Central memory CD8-positive, alpha-beta T cell (primary cell): ENCODE data around the gene IRAK3.

Experiments used
- ATAC-seq: fragments of 150-1000 bp; cut with Tn5 transposase; replicated peaks from 2 replicates; pipeline ENCODE4 v1.10.0; 2022; ENCODE audit warnings: mild to moderate bottlenecking, moderate FRiP score, moderate number of reproducible peaks; ENCODE audit not compliant: poor library complexity, severe bottlenecking; ENCODE audit errors: extremely low read depth
- DNase-seq, 2 donors: peaks; one replicate each; pipeline ENCODE4 v3.0.0; 2021; ENCODE audit warnings: low spot score in 2 of 2
- H3K27ac Mint-ChIP-seq: one replicate; pipeline ENCODE4 v1.8.0; 2022; ENCODE audit warnings: low read depth, mild to moderate bottlenecking, moderate library complexity, mixed read lengths
- H3K27me3 Mint-ChIP-seq: one replicate; pipeline ENCODE4 v1.8.0; 2022; ENCODE audit warnings: mixed read lengths
- H3K36me3 Mint-ChIP-seq: one replicate; pipeline ENCODE4 v1.8.0; 2022; ENCODE audit warnings: mild to moderate bottlenecking, moderate library complexity, mixed read lengths; ENCODE audit not compliant: insufficient read depth
- H3K4me1 Mint-ChIP-seq: one replicate; pipeline ENCODE4 v1.8.0; 2022; ENCODE audit warnings: mixed read lengths
- H3K4me3 Mint-ChIP-seq: one replicate; pipeline ENCODE4 v1.8.0; 2022; ENCODE audit warnings: mild to moderate bottlenecking, moderate library complexity, mixed read lengths
- H3K9me3 Mint-ChIP-seq: one replicate; pipeline ENCODE4 v1.8.0; 2022; ENCODE audit warnings: mixed read lengths

Gene IRAK3

DNA sequence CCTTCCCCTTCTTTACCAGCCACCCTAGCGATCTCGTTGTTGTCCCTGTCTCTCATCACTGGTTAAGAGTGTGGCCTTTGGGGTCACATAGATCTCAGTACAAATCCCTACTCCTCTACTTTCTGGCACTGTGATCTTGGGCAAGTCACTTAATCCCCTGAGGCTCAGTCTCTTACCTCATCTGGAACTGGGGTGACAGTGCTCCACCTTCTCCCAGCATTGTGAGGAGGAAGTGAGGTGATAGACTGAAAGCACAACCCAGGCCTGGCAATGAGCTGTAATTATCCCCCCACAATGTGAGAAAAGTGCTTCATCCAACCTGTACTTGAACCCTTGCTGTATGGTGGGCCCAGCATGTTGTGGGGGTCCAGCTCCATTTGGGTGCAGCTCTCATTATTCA is 48.0 kb downstream of the IRAK3 start:
- Mint-ChIP-seq H3K36me3 (peaks cover 3% of the 10 kb centered on the region), H3K9me3 (no peaks in the 10 kb centered on the region), H3K27me3 (peaks cover 89% of the 10 kb centered on the region), H3K4me1 (no peaks in the 10 kb centered on the region), H3K27ac (no peak overlapping the region), H3K4me3 (no peak overlapping the region)
- ATAC-seq: no peak
- DNase-seq: no peak

DNA sequence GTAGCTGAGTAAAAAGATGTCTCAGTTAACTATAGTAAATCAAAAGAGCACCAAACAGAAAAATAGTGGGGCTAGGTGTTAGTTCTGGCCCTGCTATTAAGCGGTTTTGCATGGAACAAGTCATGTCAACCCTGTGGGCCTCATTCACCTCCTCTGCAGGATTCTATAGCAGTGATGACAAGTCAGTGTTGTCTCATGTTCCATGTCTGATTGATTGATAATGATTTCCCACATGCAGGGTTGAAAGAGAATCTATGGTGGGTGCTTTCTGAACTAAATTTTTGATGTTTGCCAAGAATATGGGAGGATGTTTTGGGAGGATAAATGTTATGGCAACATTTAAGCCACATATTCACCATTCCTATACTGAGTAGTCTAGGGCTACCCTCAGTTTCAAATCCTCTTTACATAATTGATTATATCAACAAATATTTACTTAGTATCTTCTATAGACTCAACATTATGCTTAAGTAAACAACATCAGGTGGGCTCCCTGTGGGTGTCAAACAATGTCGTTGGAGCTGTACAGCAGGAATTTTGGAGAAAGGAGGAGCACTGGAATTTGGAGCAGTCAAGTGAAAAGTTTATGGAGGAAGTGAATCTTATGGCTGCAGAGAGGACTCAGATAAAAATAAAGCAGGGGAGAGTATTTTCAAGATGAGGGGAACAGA is 48.6 kb downstream of the IRAK3 start:
- H3K9me3 Mint-ChIP-seq: no peaks in the 10 kb centered on the region
- DNase-seq (no peak), ATAC-seq (no peak)
- H3K27me3 Mint-ChIP-seq: peaks cover 85% of the 10 kb centered on the region
- no peaks in the 10 kb centered on the region for H3K4me1 Mint-ChIP-seq
- no peak overlapping the region for H3K4me3 Mint-ChIP-seq
- H3K27ac Mint-ChIP-seq: no peak overlapping the region
- H3K36me3 Mint-ChIP-seq: peaks cover 3% of the 10 kb centered on the region

DNA sequence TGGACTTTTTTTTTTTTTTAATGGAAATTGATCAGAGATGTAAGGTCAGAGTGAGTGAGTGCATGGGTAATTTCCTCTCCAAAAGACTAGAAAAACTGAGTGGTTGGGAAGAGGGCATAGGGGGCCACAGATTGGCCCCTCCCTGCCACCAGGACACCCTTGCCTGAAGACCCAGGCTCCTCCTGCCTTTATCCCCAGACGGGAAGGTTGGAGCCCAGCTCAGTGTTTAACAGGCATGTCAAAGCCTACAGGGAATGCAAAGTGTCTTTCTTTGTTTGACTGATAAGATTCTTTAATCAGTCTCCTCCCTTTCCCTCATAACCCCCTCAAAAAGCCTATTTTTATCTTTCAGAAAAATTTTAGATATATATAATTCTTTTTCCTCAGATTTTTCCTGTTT is 50.3 kb downstream of the IRAK3 start:
- peaks cover 75% of the 10 kb centered on the region for H3K27me3 Mint-ChIP-seq
- H3K36me3 Mint-ChIP-seq: peaks cover 3% of the 10 kb centered on the region
- H3K4me1 Mint-ChIP-seq: no peaks in the 10 kb centered on the region
- H3K4me3 Mint-ChIP-seq: no peak overlapping the region
- ATAC-seq: no peak
- DNase-seq: no peak
- no peaks in the 10 kb centered on the region for H3K9me3 Mint-ChIP-seq
- H3K27ac Mint-ChIP-seq: no peak overlapping the region

DNA sequence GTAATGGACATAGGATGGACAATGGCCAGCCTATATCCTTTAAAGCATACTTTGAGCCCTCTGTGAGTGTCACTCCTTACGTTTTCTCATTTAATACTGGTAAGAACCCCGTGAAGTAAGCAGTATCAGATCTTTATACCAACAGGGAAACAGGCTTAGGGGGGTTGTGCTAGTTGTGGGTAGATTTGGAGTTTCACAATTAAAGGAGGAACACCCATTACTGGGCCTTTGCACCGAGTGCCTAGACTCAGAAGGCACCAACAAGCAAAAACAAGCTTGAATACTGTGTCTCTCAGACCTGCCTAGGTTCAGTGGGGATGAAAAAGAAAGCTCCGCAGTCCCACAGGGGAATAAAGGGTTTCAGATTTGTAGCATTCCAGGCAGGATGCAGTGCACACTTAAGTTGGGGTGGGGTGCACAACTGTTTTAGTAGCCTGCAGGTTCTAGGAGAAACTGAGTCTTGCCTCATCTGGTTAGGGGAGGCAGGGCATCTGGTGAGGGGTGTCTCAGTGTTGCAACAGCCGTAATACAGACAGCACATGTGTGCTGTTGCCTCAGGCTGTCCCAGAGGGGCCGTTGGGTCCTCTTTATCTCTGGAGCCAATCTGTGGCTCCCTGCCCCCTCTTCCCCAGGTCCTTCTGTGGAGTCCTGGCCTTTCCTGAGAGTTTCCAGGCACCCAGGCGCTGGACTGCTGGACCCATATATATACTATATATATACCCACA is 51.2 kb downstream of the IRAK3 start:
- Mint-ChIP-seq H3K27me3 (peaks cover 67% of the 10 kb centered on the region), H3K36me3 (peaks cover 3% of the 10 kb centered on the region)

DNA sequence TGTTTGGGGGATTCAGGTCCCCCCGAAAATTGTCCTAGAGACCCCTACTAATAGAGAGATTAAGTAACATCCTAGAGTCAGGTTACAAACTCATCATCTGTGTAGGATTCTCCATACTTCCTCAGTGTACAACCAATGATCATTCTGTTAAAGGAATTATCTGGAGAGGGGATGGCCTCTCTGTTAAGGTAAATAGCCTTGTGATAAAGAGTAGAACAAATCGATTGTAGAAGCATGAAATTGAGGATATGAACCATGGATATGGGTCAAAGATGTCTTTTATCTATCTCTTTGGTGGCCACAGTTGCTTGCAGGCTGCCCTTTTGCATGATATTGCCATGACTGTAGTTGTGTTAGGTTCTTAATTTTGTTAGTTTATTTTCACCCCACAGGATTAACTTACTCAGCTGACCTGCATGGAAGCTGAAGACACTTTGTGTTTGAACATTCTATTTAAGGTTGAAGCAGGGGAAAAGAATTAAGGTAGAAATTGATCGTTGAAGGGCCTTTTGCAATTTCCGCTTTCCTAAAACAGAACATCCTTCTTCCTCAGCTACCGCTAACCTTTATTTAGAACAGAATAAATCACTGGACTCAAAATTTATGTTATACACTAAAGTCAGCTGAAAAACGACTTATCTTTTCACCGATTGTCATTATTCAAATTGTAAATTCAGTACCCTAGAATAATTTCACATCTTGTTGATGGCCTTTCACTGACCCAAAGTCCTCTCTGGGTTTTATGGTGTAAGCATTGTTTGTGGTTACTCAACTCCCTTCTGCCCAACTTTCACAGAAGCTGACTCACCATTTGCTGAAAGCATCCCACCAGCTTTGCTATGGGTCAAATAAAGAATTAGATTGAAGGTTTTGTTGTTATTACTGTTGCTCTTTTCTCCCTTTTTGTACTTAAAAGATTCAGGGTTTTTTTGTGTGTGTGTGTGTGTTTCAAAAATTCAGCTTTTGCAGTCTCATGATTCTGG is 52.3 kb downstream of the IRAK3 start:
- Mint-ChIP-seq H3K4me1 (no peaks in the 10 kb centered on the region), H3K27ac (no peak overlapping the region), H3K27me3 (peaks cover 59% of the 10 kb centered on the region), H3K36me3 (peaks cover 3% of the 10 kb centered on the region), H3K9me3 (no peaks in the 10 kb centered on the region), H3K4me3 (no peak overlapping the region)
- ATAC-seq (no peak), DNase-seq (no peak)

More for the DNA sequence above, 51.2 kb downstream of the IRAK3 start:
- DNase-seq (no peak), ATAC-seq (no peak)
- Mint-ChIP-seq H3K4me3 (no peak overlapping the region), H3K9me3 (no peaks in the 10 kb centered on the region), H3K4me1 (no peaks in the 10 kb centered on the region), H3K27ac (no peak overlapping the region)

DNA sequence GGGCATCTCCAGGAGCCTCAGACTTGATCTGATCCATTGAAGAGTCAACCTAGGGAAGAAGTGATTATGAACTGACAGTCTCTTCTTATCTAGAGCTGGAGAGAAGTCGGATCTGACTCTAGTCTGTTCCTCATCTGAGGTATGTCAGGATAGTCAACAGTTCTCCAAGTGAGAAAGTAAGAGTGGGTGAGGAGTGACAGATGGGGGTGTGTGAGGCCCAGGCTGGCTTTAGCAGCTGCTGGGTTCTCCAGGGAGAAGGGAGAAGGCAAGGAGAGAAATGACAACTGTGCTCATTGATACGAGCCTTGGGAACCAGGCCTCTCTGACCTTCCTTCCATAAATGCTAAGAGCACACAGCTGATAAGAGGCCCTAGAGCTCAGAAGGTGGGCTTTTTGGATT is 53.3 kb downstream of the IRAK3 start:
- no peak for DNase-seq
- no peak overlapping the region for H3K27ac Mint-ChIP-seq
- no peak for ATAC-seq
- no peaks in the 10 kb centered on the region for H3K9me3 Mint-ChIP-seq
- H3K4me3 Mint-ChIP-seq: no peak overlapping the region
- peaks cover 3% of the 10 kb centered on the region for H3K36me3 Mint-ChIP-seq
- no peaks in the 10 kb centered on the region for H3K4me1 Mint-ChIP-seq
- peaks cover 50% of the 10 kb centered on the region for H3K27me3 Mint-ChIP-seq

DNA sequence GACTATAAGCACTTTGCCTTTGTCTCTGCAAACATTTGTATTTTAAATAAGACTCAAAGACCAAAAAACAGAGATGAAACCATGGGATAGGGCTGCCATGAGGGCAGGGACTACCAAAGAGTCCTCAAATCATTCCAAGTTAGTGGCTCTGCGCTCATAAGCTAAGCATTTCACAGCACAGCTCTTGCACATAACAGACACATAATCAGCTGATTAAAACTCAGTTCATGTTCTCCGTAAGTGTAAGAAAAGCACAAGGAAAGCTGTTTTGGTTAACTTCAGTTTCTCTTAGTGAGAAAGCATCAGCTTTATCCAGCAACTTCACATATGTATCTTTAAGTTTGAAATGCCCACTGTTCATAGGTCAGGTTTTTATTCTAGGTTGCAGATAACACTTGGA is 54.9 kb downstream of the IRAK3 start:
- Mint-ChIP-seq H3K4me1 (no peaks in the 10 kb centered on the region), H3K4me3 (no peak overlapping the region), H3K27ac (no peak overlapping the region), H3K27me3 (peaks cover 34% of the 10 kb centered on the region), H3K9me3 (no peaks in the 10 kb centered on the region), H3K36me3 (no peaks in the 10 kb centered on the region)
- ATAC-seq (no peak), DNase-seq (no peak)

DNA sequence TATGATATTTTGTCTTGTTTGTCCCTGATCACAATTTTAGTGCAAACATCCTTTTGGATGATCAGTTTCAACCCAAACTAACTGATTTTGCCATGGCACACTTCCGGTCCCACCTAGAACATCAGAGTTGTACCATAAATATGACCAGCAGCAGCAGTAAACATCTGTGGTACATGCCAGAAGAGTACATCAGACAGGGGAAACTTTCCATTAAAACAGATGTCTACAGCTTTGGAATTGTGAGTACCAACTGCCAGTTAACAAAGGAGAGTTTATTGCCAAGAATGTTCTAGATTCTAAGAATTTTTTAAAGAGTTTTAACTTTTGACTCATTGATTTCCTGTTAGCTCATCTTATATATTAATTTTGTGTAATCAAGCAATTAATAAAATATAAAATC is 55.4 kb downstream of the IRAK3 start:
- Mint-ChIP-seq H3K4me1 (no peaks in the 10 kb centered on the region), H3K4me3 (no peak overlapping the region), H3K27me3 (peaks cover 28% of the 10 kb centered on the region), H3K9me3 (no peaks in the 10 kb centered on the region), H3K27ac (no peak overlapping the region), H3K36me3 (no peaks in the 10 kb centered on the region)
- no peak for DNase-seq
- ATAC-seq: no peak

DNA sequence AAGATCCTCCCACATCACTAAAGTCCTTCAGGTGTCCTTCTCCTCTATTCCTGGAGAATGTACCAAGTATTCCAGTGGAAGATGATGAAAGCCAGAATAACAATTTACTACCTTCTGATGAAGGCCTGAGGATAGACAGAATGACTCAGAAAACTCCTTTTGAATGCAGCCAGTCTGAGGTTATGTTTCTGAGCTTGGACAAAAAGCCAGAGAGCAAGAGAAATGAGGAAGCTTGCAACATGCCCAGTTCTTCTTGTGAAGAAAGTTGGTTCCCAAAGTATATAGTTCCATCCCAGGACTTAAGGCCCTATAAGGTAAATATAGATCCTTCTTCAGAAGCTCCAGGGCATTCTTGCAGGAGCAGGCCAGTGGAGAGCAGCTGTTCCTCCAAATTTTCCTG is 58.7 kb downstream of the IRAK3 start:
- H3K36me3 Mint-ChIP-seq: no peaks in the 10 kb centered on the region
- no peak overlapping the region for H3K27ac Mint-ChIP-seq
- no peaks in the 10 kb centered on the region for H3K4me1 Mint-ChIP-seq
- DNase-seq (no peak), ATAC-seq (no peak)
- H3K9me3 Mint-ChIP-seq: no peaks in the 10 kb centered on the region
- peaks cover 5% of the 10 kb centered on the region for H3K27me3 Mint-ChIP-seq
- H3K4me3 Mint-ChIP-seq: no peak overlapping the region

DNA sequence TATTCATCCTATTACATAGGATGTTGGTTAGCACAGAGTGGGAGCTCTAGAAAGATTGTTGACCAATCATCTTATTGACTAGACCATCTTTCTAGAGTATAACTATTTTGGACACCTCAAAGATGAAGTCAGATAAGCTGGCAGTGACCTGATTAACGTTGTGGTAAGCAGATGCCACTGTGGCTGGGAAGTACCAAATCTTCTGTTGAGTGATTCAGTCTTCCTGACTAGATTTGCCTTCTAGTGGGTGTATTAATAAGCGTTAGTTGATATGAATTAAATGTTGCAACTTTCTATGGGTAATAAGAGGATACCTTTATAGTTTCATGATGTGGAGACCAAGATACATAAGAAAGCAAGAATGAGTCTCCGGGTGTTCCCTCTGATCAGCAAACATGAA is 62.0 kb downstream of the IRAK3 start:
- no peaks in the 10 kb centered on the region for H3K4me1 Mint-ChIP-seq
- H3K27me3 Mint-ChIP-seq: peaks cover 8% of the 10 kb centered on the region
- H3K4me3 Mint-ChIP-seq: no peak overlapping the region
- H3K27ac Mint-ChIP-seq: no peak overlapping the region
- H3K36me3 Mint-ChIP-seq: no peaks in the 10 kb centered on the region
- ATAC-seq (no peak), DNase-seq (no peak)
- H3K9me3 Mint-ChIP-seq: no peaks in the 10 kb centered on the region

DNA sequence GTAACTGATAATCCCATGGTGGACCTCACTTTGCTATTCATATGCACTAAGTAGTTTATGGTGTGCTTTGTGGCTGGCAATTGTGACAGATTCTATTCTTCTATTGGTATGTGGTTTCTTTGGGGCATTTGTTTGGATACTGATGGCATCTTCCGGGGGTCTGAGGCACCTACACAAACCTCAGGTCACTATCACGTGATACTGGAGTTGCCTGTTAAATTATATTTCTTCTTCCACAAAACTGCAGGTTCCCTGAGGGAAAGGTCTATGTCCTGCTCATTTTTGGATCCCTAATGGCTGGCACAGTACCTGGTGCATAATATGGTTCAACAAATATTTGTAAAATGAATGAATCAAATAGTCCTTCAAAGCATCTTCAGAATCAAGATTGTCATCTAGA is 63.8 kb downstream of the IRAK3 start:
- no peak for ATAC-seq

DNA sequence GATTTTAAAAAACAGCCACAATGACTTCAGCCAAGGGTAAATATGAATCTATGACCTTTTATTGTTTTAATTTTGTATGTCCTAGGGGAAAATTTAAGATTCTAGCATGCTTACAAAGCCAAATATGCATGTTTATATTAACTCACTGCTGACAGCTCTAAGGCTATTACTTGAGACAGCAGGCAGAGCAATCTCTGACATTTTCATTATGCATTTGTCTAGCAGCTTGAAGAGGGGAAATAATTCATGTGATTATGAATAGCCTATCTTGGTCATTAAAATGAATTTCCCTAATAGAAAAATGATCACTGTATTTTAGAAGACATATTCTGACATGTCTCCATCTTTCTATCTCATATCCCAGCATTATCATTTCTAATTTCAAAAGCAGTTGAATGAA is 66.7 kb downstream of the IRAK3 start:
- ATAC-seq (no peak), DNase-seq (no peak)
- Mint-ChIP-seq H3K27ac (no peak overlapping the region), H3K4me3 (no peak overlapping the region), H3K27me3 (peaks cover 17% of the 10 kb centered on the region), H3K36me3 (no peaks in the 10 kb centered on the region), H3K4me1 (no peaks in the 10 kb centered on the region), H3K9me3 (no peaks in the 10 kb centered on the region)

More for the DNA sequence above, 63.8 kb downstream of the IRAK3 start:
- Mint-ChIP-seq H3K9me3 (no peaks in the 10 kb centered on the region), H3K36me3 (no peaks in the 10 kb centered on the region), H3K4me1 (no peaks in the 10 kb centered on the region), H3K4me3 (no peak overlapping the region), H3K27ac (no peak overlapping the region), H3K27me3 (peaks cover 17% of the 10 kb centered on the region)
- DNase-seq: no peak
